CD8-positive, alpha-beta memory T cell (primary cell): ENCODE measurements around the gene CLEC4A. TPM values are rescaled to one million over a fixed set of nuclear protein-coding genes. Genes with fewer than 3 reads are reported as not detected.
A peak's percentile ranks its signal among the peaks of the same experiment; 100 is the strongest.
"Not testable (repeated sequence)": the region's sequence is repeated elsewhere in the genome, so short reads cannot be mapped to it uniquely, and the experiment has no call there.

Experiments
- CTCF ChIA-PET: fragments of 350-600 bp; sonication (Branson Sonifier 250); formaldehyde crosslinking; loops from one replicate; lab custom pipeline; 2021; ENCODE audit warnings: antibody characterized with exemption; lab: Charles Lee
- POLR2A ChIA-PET: fragments of 350-600 bp; sonication (Branson Sonifier 250); formaldehyde crosslinking; loops from one replicate; lab custom pipeline; 2021; ENCODE audit warnings: antibody characterized with exemption; lab: Charles Lee
- DNase-seq, 5 donors: peaks; one replicate each; pipeline versions ENCODE4 v3.0.0 to v3.0.0-alpha.2; 2020 to 2022; ENCODE audit warnings: mixed read lengths in 1 of 5
- H3K27ac ChIP-seq: one replicate; pipeline ENCODE4 v1.7.0; 2013; ENCODE audit warnings: low read depth, mild to moderate bottlenecking, low read length, moderate library complexity
- H3K27me3 ChIP-seq: 2 replicates; pipeline ENCODE4 v1.7.0; 2013; ENCODE audit warnings: low read length, mild to moderate bottlenecking; ENCODE audit not compliant: insufficient read depth, poor library complexity, severe bottlenecking
- H3K36me3 ChIP-seq: 2 replicates; pipeline ENCODE4 v1.7.0; 2013; ENCODE audit warnings: mild to moderate bottlenecking, low read length, moderate library complexity; ENCODE audit not compliant: insufficient read depth
- H3K4me1 ChIP-seq: 2 replicates; pipeline ENCODE4 v1.7.0; 2013; ENCODE audit warnings: mild to moderate bottlenecking, low read length, moderate library complexity; ENCODE audit not compliant: insufficient read depth
- H3K4me3 ChIP-seq: 2 replicates; pipeline ENCODE4 v1.7.0; 2013; ENCODE audit warnings: mild to moderate bottlenecking, low read length
- H3K9me3 ChIP-seq: 2 replicates; pipeline ENCODE4 v1.7.0; 2013; ENCODE audit warnings: mild to moderate bottlenecking, low read length
- H3K27ac Mint-ChIP-seq, 8 donors: one replicate each; pipeline ENCODE4 v1.8.0; 2020 to 2021; ENCODE audit warnings: mixed read lengths in 8 of 8, mild to moderate bottlenecking in 6 of 8, inconsistent platforms in 3 of 8, moderate library complexity in 3 of 8
- H3K27me3 Mint-ChIP-seq, 2 donors: one replicate each; pipeline ENCODE4 v1.8.0; 2020 to 2021; ENCODE audit warnings: mixed read lengths in 2 of 2, mild to moderate bottlenecking in 1 of 2, moderate library complexity in 1 of 2
- H3K36me3 Mint-ChIP-seq, 3 donors: one replicate each; pipeline ENCODE4 v1.8.0; 2020 to 2021; ENCODE audit warnings: mixed read lengths in 3 of 3, inconsistent platforms in 1 of 3, mild to moderate bottlenecking in 1 of 3
- H3K4me1 Mint-ChIP-seq, 3 donors: one replicate each; pipeline ENCODE4 v1.8.0; 2020 to 2021; ENCODE audit warnings: mixed read lengths in 3 of 3, inconsistent platforms in 1 of 3, mild to moderate bottlenecking in 1 of 3
- H3K4me3 Mint-ChIP-seq, 7 donors: one replicate each; pipeline ENCODE4 v1.8.0; 2020 to 2021; ENCODE audit warnings: mixed read lengths in 7 of 7, mild to moderate bottlenecking in 6 of 7, moderate library complexity in 4 of 7, inconsistent platforms in 2 of 7
- H3K9me3 Mint-ChIP-seq, 5 donors: one replicate each; pipeline ENCODE4 v1.8.0; 2020 to 2022; ENCODE audit warnings: mixed read lengths in 5 of 5, mild to moderate bottlenecking in 3 of 5, moderate library complexity in 2 of 5, inconsistent platforms in 1 of 5
- polyA plus RNA-seq: library from polyadenylated mRNA; unstranded; fragments of 300-500 nt; fragmentation: Illumina TruSeq; gene quantifications from one replicate; pipeline ENCODE4 v1.2.3, GENCODE V29; 2021
- total RNA-seq, 2 experiments: library from RNA; stranded (reverse); gene quantifications; one replicate each; pipeline ENCODE4 v1.2.3, GENCODE V29; 2021

Gene CLEC4A
- total and polyA plus RNA-seq, 3 experiments from 2014 or later, result 0.42 to 1.1 (median 0.66) TPM

GRCh38 chr12:8081251-8081920 is 42.0 kb upstream of the CLEC4A start:
- Mint-ChIP-seq H3K36me3 (peaks cover 0 to 29% (median 2%) of the 10 kb centered on the region in 3 donors), H3K27ac (peak overlapping the region; percentile 98 to 100 (median 99)), H3K27me3 (peaks cover 0 to 3% of the 10 kb centered on the region in 2 donors), H3K9me3 (no peaks in the 10 kb centered on the region), H3K4me3 (peak overlapping the region; percentile 95 to 99 (median 98)), H3K4me1 (peaks cover 62 to 84% (median 68%) of the 10 kb centered on the region in 3 donors)
- peak overlapping the region; percentile 87 for H3K4me3 ChIP-seq
- peak overlapping the region; percentile 89 for H3K27ac ChIP-seq
- H3K27me3 ChIP-seq, result no peaks in the 10 kb centered on the region
- DNase-seq, result peak in 3 of 5 donors; percentile 13 to 54 (median 39)
- CTCF ChIA-PET, result interaction anchor here (1.0 to 5.2 kb wide), 3 partner anchors 15 to 219 kb away, joined by 3 to 130 read pairs (median 7); partner anchors contain the start of gene C3AR1
- H3K4me1 ChIP-seq, result peaks cover 56% of the 10 kb centered on the region
- H3K36me3 ChIP-seq, result no peaks in the 10 kb centered on the region
- H3K9me3 ChIP-seq, result no peaks in the 10 kb centered on the region
- POLR2A ChIA-PET, result interaction anchor here (0.6 to 2.2 kb wide), 4 partner anchors 15 to 148 kb away, joined by 5 to 15 read pairs (median 6); partner anchors contain the start of genes C3AR1 and SLC2A3

- Mint-ChIP-seq H3K4me1 (peaks cover 70 to 91% (median 81%) of the 10 kb centered on the region in 3 donors), H3K4me3 (peak overlapping the region; percentile 95 to 99 (median 98)), H3K27ac (peak overlapping the region; percentile 98 to 100 (median 99)), H3K36me3 (peaks cover 0 to 32% (median 4%) of the 10 kb centered on the region in 3 donors), H3K27me3 (peaks cover 0 to 3% of the 10 kb centered on the region in 2 donors), H3K9me3 (no peaks in the 10 kb centered on the region)
- ChIA-PET CTCF (interaction anchor here (1.2 kb wide), 1 partner anchor 37 kb away, joined by 6 read pairs; no protein-coding TSS in a partner anchor), POLR2A (interaction anchor here (0.7 to 2.2 kb wide), 3 partner anchors 55 to 1858 kb away, joined by 3 to 15 read pairs (median 3); no protein-coding TSS in a partner anchor)
- Histone ChIP-seq H3K4me1 (peaks cover 70% of the 10 kb centered on the region), H3K27ac (peak overlapping the region; percentile 89), H3K27me3 (no peaks in the 10 kb centered on the region), H3K4me3 (peak overlapping the region; percentile 87), H3K36me3 (no peaks in the 10 kb centered on the region), H3K9me3 (no peaks in the 10 kb centered on the region)
- no peak for DNase-seq
These were observed 40.7 kb upstream of the CLEC4A start for GRCh38 chr12:8082808-8083100.

- CTCF ChIA-PET, H3K9me3 ChIP-seq, POLR2A ChIA-PET, H3K9me3 Mint-ChIP-seq, H3K27ac ChIP-seq, H3K4me3 ChIP-seq, H3K27me3 Mint-ChIP-seq, H3K27me3 ChIP-seq, H3K36me3 ChIP-seq: not testable (repeated sequence)
- H3K4me1 Mint-ChIP-seq, result peaks cover 74 to 90% (median 81%) of the 10 kb centered on the region in 3 donors
- H3K4me3 Mint-ChIP-seq, result peak overlapping the region; percentile 37 to 99 (median 97)
- peaks cover 0 to 34% (median 4%) of the 10 kb centered on the region in 3 donors for H3K36me3 Mint-ChIP-seq
- peak overlapping the region; percentile 60 to 100 (median 96) for H3K27ac Mint-ChIP-seq
- H3K4me1 ChIP-seq, result peaks cover 74% of the 10 kb centered on the region
- DNase-seq, result peak in 1 of 5 donors; percentile 18
These were observed 39.1 kb upstream of the CLEC4A start for GRCh38 chr12:8084351-8084750.

GRCh38 chr12:8087666-8088065 is 35.8 kb upstream of the CLEC4A start:
- ChIA-PET POLR2A (interaction anchor here (0.7 to 2.1 kb wide), 2 partner anchors 9 to 60 kb away, joined by 3 to 9 read pairs; no protein-coding TSS in a partner anchor), CTCF (interaction anchor here (1.1 to 2.1 kb wide), 6 partner anchors 9 to 150 kb away, joined by 3 to 8 read pairs (median 4); no protein-coding TSS in a partner anchor)
- Histone ChIP-seq H3K4me3 (peak overlapping the region; percentile 40), H3K27me3 (no peaks in the 10 kb centered on the region), H3K27ac (peak overlapping the region; percentile 31), H3K9me3 (no peaks in the 10 kb centered on the region), H3K36me3 (peaks cover 25% of the 10 kb centered on the region), H3K4me1 (peaks cover 63% of the 10 kb centered on the region)
- H3K27ac Mint-ChIP-seq, result peak overlapping the region; percentile 88 to 96 (median 94)
- no peaks in the 10 kb centered on the region for H3K9me3 Mint-ChIP-seq
- peaks cover 54 to 73% (median 69%) of the 10 kb centered on the region in 3 donors for H3K4me1 Mint-ChIP-seq
- DNase-seq, result peak in 2 of 5 donors; percentile 7 to 20
- H3K27me3 Mint-ChIP-seq, result peaks cover 0 to 3% of the 10 kb centered on the region in 2 donors
- H3K4me3 Mint-ChIP-seq, result peak overlapping the region; percentile 70 to 83 (median 73)
- peaks cover 5 to 51% (median 19%) of the 10 kb centered on the region in 3 donors for H3K36me3 Mint-ChIP-seq

- Mint-ChIP-seq H3K4me1 (peaks cover 49 to 64% (median 60%) of the 10 kb centered on the region in 3 donors), H3K36me3 (peaks cover 8 to 57% (median 22%) of the 10 kb centered on the region in 3 donors), H3K27ac (peak overlapping the region; percentile 88 to 96 (median 94)), H3K9me3 (no peaks in the 10 kb centered on the region), H3K27me3 (no peaks in the 10 kb centered on the region), H3K4me3 (peak overlapping the region; percentile 70 to 83 (median 73))
- Histone ChIP-seq H3K27ac (peak overlapping the region; percentile 3), H3K4me3 (peak overlapping the region; percentile 40), H3K9me3 (no peaks in the 10 kb centered on the region), H3K36me3 (peaks cover 33% of the 10 kb centered on the region), H3K27me3 (no peaks in the 10 kb centered on the region), H3K4me1 (peaks cover 54% of the 10 kb centered on the region)
- CTCF ChIA-PET, result interaction anchor here (1.1 to 2.1 kb wide), 4 partner anchors 10 to 149 kb away, joined by 3 to 8 read pairs (median 6); no protein-coding TSS in a partner anchor
- POLR2A ChIA-PET, result interaction anchor here (0.9 to 2.1 kb wide), 3 partner anchors 56 to 155 kb away, joined by 3 to 9 read pairs (median 4); partner anchors contain the start of gene FOXJ2
- DNase-seq, result peak; percentile 40 to 70 (median 58)
These were observed 34.8 kb upstream of the CLEC4A start for GRCh38 chr12:8088574-8088973.

DNA sequence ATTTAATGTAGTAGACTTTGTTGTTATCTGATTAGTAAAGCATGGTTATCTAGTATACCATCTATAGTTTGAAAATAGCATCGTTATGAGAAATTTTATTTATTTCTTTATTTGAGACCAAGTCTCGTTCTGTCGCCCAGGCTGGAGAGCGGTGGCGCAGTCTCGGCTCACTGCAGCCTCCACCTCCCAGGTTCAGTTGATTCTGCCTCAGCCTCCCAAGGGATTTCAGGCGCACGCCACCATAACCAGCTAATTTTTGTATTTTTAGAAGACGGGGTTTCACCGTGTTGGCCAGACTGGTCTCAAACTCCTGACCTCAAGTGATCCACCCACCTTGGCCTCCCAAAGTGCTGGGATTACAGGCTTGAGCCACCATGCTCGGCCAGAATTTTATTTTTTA is 34.1 kb upstream of the CLEC4A start:
- Histone ChIP-seq H3K36me3 (peaks cover 34% of the 10 kb centered on the region), H3K4me1 (peaks cover 47% of the 10 kb centered on the region)
- not testable (repeated sequence) for H3K9me3 Mint-ChIP-seq, H3K27me3 Mint-ChIP-seq, DNase-seq, H3K4me3 Mint-ChIP-seq, H3K27me3 ChIP-seq, H3K9me3 ChIP-seq, H3K27ac ChIP-seq, H3K4me3 ChIP-seq
- POLR2A ChIA-PET, result interaction anchor here (0.9 kb wide), 1 partner anchor 57 kb away, joined by 4 read pairs; the partner anchor contains the start of gene FOXJ2
- Mint-ChIP-seq H3K4me1 (peaks cover 42 to 57% (median 53%) of the 10 kb centered on the region in 3 donors), H3K27ac (peak overlapping the region in 7 of 8 donors; percentile 91 to 96 (median 94)), H3K36me3 (peaks cover 8 to 62% (median 22%) of the 10 kb centered on the region in 3 donors)
- CTCF ChIA-PET, result interaction anchor here (1.4 to 2.1 kb wide), 3 partner anchors 11 to 148 kb away, joined by 5 to 8 read pairs (median 7); no protein-coding TSS in a partner anchor

GRCh38 chr12:8089716-8090115 is 33.7 kb upstream of the CLEC4A start:
- Histone ChIP-seq H3K36me3 (peaks cover 38% of the 10 kb centered on the region), H3K27me3 (no peaks in the 10 kb centered on the region), H3K4me1 (peaks cover 42% of the 10 kb centered on the region), H3K9me3 (no peaks in the 10 kb centered on the region), H3K4me3 (no peak overlapping the region), H3K27ac (no peak overlapping the region)
- CTCF ChIA-PET, result no interaction called here
- POLR2A ChIA-PET, result no interaction called here
- Mint-ChIP-seq H3K4me1 (peaks cover 37 to 52% (median 48%) of the 10 kb centered on the region in 3 donors), H3K9me3 (no peaks in the 10 kb centered on the region), H3K4me3 (no peak overlapping the region), H3K27ac (peak overlapping the region; percentile 29 to 94 (median 72)), H3K27me3 (no peaks in the 10 kb centered on the region), H3K36me3 (peaks cover 8 to 63% (median 24%) of the 10 kb centered on the region in 3 donors)
- no peak for DNase-seq
